Activated CD8-positive, alpha-beta T cell treated with anti-CD3 and anti-CD28 coated beads, Interleukin-2, amount 10 ng/mL, durations not matched to agents 7 days and 5 days (primary cell): ENCODE results near the gene PRAMEF6. TPM values are rescaled to one million over a fixed set of nuclear protein-coding genes. Genes with fewer than 3 reads are reported as not detected.
"Not testable (repeated sequence)": the region's sequence is repeated elsewhere in the genome, so short reads cannot be mapped to it uniquely, and the experiment has no call there.

Experiments used
- ATAC-seq: fragments of 150-1000 bp; cut with Tn5 transposase; one replicate; pipeline ENCODE4 v1.10.0; 2021; ENCODE audit warnings: moderate library complexity
- CTCF ChIA-PET: fragments of 350-600 bp; sonication (Branson Sonifier 250); formaldehyde crosslinking; loops from one replicate; lab custom pipeline; 2021; ENCODE audit warnings: antibody characterized with exemption; lab: Charles Lee
- POLR2A ChIA-PET: fragments of 350-600 bp; sonication (Branson Sonifier 250); formaldehyde crosslinking; loops from one replicate; lab custom pipeline; 2021; ENCODE audit warnings: antibody characterized with exemption; lab: Charles Lee
- DNase-seq: peaks from one replicate; pipeline ENCODE4 v3.0.0-alpha.2; 2020
- H3K27ac Mint-ChIP-seq: one replicate; pipeline ENCODE4 v1.8.0; 2021; ENCODE audit warnings: mild to moderate bottlenecking, mixed read lengths
- H3K27me3 Mint-ChIP-seq: one replicate; pipeline ENCODE4 v1.8.0; 2021; ENCODE audit warnings: low read depth, mixed read lengths
- H3K36me3 Mint-ChIP-seq: one replicate; pipeline ENCODE4 v1.8.0; 2021; ENCODE audit warnings: low read depth, mixed read lengths
- H3K4me1 Mint-ChIP-seq: one replicate; pipeline ENCODE4 v1.8.0; 2021; ENCODE audit warnings: low read depth, mixed read lengths
- H3K4me3 Mint-ChIP-seq: one replicate; pipeline ENCODE4 v1.8.0; 2021; ENCODE audit warnings: mild to moderate bottlenecking, mixed read lengths
- H3K9me3 Mint-ChIP-seq: one replicate; pipeline ENCODE4 v1.8.0; 2022; ENCODE audit warnings: mixed read lengths; ENCODE audit not compliant: insufficient read depth
- total RNA-seq, 2 experiments: library from RNA; stranded (reverse); gene quantifications; one replicate each; pipeline ENCODE4 v1.2.3, GENCODE V29; 2021

Gene PRAMEF6
- not detected for total RNA-seq

DNA sequence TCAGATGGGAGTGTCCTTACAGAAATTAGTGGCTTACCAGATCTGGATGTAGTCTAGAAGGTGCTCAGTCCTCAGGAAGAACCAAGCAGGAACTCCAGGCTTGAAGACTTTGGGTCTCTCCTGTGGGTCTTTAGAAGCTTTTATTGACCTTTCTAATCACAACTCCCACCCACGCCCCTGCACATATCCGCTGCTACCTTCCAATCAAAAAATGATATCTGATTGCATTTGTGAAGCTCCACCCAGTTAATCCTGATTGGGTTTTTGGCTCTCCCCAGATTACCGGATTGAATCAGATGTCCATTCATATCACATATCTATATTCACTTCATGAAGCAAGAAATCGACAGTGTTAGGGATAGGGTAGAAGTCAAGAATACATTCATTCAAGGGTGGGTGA, at the start of gene PRAMEF6:
PRAMEF6 (minus strand) TSS at position 101 of the 400 bp plus-strand sequence. CDS start 5,062 bp downstream, outside the sequence.
- H3K27ac Mint-ChIP-seq, H3K4me3 Mint-ChIP-seq, H3K36me3 Mint-ChIP-seq, POLR2A ChIA-PET, DNase-seq, H3K27me3 Mint-ChIP-seq, H3K4me1 Mint-ChIP-seq, H3K9me3 Mint-ChIP-seq, CTCF ChIA-PET, ATAC-seq: not testable (repeated sequence)

- CTCF ChIA-PET, H3K4me1 Mint-ChIP-seq, H3K27ac Mint-ChIP-seq, DNase-seq, H3K4me3 Mint-ChIP-seq, H3K9me3 Mint-ChIP-seq, ATAC-seq, H3K36me3 Mint-ChIP-seq, H3K27me3 Mint-ChIP-seq, POLR2A ChIA-PET: not testable (repeated sequence)
Observed at GRCh38 chr1:12924368-12924767, 23.0 kb downstream of the PRAMEF6 start.

GRCh38 chr1:12921749-12922148, 25.6 kb downstream of the PRAMEF6 start:
- H3K4me3 Mint-ChIP-seq, H3K9me3 Mint-ChIP-seq, ATAC-seq, CTCF ChIA-PET, H3K27me3 Mint-ChIP-seq, H3K4me1 Mint-ChIP-seq, H3K36me3 Mint-ChIP-seq, DNase-seq, H3K27ac Mint-ChIP-seq, POLR2A ChIA-PET: not testable (repeated sequence)

DNA sequence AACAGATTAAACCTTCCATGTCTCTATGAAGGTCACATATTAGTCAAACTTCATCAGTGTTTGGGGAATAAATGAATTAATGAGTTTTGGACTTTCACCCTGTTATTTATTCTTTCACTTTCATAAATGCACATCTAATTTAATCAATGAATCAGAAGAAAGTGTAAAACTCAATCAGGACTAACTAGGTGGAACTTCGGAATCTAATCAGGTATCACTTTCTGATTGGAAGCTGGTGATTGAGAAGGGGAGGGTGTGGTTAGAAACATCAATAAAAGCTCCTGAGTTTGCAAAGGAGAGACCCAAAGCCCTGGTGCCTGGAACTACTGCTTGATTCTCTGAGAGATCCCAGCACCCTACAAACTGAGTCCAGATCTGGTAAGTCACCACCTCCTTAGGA, 31.1 kb downstream of the PRAMEF6 start, which contains the start of gene PRAMEF7:
PRAMEF7 (plus strand) TSS at position 301 of the 400 bp plus-strand sequence. CDS start 1,083 bp downstream, outside the sequence.
- DNase-seq, H3K27me3 Mint-ChIP-seq, ATAC-seq, H3K4me3 Mint-ChIP-seq, H3K36me3 Mint-ChIP-seq, POLR2A ChIA-PET, H3K4me1 Mint-ChIP-seq, CTCF ChIA-PET, H3K27ac Mint-ChIP-seq, H3K9me3 Mint-ChIP-seq: not testable (repeated sequence)

DNA sequence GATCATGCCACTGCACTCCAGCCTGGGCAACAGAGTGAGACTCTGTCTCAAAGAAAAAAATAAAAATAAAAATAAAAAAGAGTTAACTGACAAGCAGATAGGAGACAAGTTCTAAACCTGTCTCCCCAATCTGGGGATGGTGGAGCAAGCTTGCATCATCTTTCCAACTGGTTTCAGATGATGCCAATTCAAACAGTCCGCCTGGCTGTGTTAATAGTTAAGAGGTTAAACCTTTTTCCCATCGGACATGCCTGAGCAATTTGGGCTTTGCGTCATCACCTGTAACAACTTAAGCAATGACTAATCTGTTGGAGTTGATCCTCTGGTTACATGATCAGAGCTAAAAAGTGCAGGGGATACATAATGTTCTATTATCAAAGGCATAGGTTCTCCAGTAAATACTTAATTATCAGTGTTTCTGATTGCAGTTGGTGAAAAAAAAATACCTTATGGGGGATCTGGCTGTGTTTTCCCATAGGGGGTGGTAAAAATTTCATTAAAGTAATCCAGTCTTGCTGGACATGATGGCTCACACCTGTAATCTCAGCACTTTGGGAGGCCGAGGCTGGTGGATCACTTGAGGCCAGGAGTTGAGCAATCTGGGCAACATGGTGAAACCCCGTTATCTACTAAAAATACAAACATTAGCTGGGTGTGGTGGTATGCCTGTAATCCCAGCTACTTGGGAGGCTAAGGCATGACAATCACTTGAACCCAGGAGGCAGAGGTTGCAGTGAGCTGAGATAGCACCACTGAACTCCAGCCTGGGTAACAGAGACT, 43.4 kb downstream of the PRAMEF6 start:
- H3K4me1 Mint-ChIP-seq, CTCF ChIA-PET, H3K36me3 Mint-ChIP-seq, H3K4me3 Mint-ChIP-seq, ATAC-seq, H3K9me3 Mint-ChIP-seq, H3K27ac Mint-ChIP-seq, POLR2A ChIA-PET, DNase-seq, H3K27me3 Mint-ChIP-seq: not testable (repeated sequence)

GRCh38 chr1:12899186-12899585, 48.2 kb downstream of the PRAMEF6 start:
- POLR2A ChIA-PET, result not testable (repeated sequence)

DNA sequence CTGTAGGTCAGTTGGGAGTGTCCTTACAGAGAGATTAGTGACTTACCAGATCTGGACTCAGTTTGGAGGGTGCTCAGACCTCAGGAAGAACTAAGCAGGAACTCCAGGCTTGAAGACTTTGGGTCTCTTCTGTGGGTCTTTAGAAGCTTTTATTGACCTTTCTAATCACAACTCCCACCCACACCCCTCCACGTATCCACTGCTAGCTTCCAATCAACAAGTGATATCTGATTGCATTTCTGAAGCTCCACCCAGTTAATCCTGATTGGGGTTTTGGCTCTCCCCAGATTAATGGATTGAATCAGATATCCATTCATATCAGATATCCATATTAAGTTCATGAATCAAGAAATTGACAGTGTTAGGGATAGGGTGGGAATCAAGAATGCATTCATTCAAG, 49.2 kb downstream of the PRAMEF6 start, which contains the start of gene PRAMEF10:
PRAMEF10 (minus strand) TSS at position 101 of the 400 bp plus-strand sequence. CDS start 2,423 bp downstream, outside the sequence.
- POLR2A ChIA-PET, DNase-seq, H3K27me3 Mint-ChIP-seq, CTCF ChIA-PET, H3K27ac Mint-ChIP-seq, H3K36me3 Mint-ChIP-seq, H3K4me3 Mint-ChIP-seq, H3K4me1 Mint-ChIP-seq, H3K9me3 Mint-ChIP-seq, ATAC-seq: not testable (repeated sequence)

More at GRCh38 chr1:12899186-12899585, 48.2 kb downstream of the PRAMEF6 start:
- ATAC-seq, H3K4me1 Mint-ChIP-seq, CTCF ChIA-PET, H3K36me3 Mint-ChIP-seq, H3K9me3 Mint-ChIP-seq, DNase-seq, H3K27me3 Mint-ChIP-seq, H3K27ac Mint-ChIP-seq, H3K4me3 Mint-ChIP-seq: not testable (repeated sequence)

Other genes with a start within 250 kb of the PRAMEF6 start
- not detected for gene AADACL3, start 231.5 kb downstream of the PRAMEF6 start, total RNA-seq
- gene CFAP107, start 201.4 kb downstream of the PRAMEF6 start, total RNA-seq, result not detected
- gene PRAMEF12, start 173.8 kb downstream of the PRAMEF6 start, total RNA-seq, result not detected
- gene PRAMEF1, start 156.2 kb downstream of the PRAMEF6 start, total RNA-seq, result not detected
- not detected for gene PRAMEF11, start 116.2 kb downstream of the PRAMEF6 start, total RNA-seq
- gene HNRNPCL1, start 98.9 kb downstream of the PRAMEF6 start, total RNA-seq, result not detected
- not detected for gene PRAMEF2, start 90.5 kb downstream of the PRAMEF6 start, total RNA-seq
- not detected for gene PRAMEF4, start 61.4 kb downstream of the PRAMEF6 start, total RNA-seq
- gene PRAMEF10, start 49.3 kb downstream of the PRAMEF6 start, total RNA-seq, result not detected
- not detected for gene PRAMEF7, start 31.0 kb downstream of the PRAMEF6 start, total RNA-seq
- not detected for gene PRAMEF27, start 109.0 kb upstream of the PRAMEF6 start, total RNA-seq
- not detected for gene HNRNPCL3, start 113.2 kb upstream of the PRAMEF6 start, total RNA-seq
- not detected for gene PRAMEF25, start 123.2 kb upstream of the PRAMEF6 start, total RNA-seq
- gene HNRNPCL2, start 169.3 kb upstream of the PRAMEF6 start, total RNA-seq, result not detected
- not detected for gene PRAMEF26, start 208.4 kb upstream of the PRAMEF6 start, total RNA-seq
- gene HNRNPCL4, start 218.1 kb upstream of the PRAMEF6 start, total RNA-seq, result not detected
- not detected for gene PRAMEF9, start 224.3 kb upstream of the PRAMEF6 start, total RNA-seq